Thymus (tissue), 2 donors: ENCODE data around the gene HDGFL3. TPM values are rescaled to one million over a fixed set of nuclear protein-coding genes. Genes with fewer than 3 reads are reported as not detected.

Source experiments
- polyA plus RNA-seq: library from polyadenylated mRNA; stranded (reverse); fragments of 200-250 nt; gene quantifications from one replicate; pipeline ENCODE4 v1.2.3, GENCODE V29; 2013
- total RNA-seq: library from RNA; stranded (reverse); fragments of 120-200 nt; gene quantifications from one replicate; pipeline ENCODE4 v1.2.4, GENCODE V29; 2013
- donor health status: healthy.

The HDGFL3 gene
- total and polyA plus RNA-seq, 2 donors = 20.9 to 43.1 TPM

Other genes with a start within 250 kb of the HDGFL3 start
- 42.0 TPM for gene RAMAC, start 221.6 kb downstream of the HDGFL3 start, total RNA-seq
- 39.6 TPM for gene RAMAC, start 221.6 kb downstream of the HDGFL3 start, polyA plus RNA-seq
- gene C15orf40, start 196.2 kb downstream of the HDGFL3 start, total RNA-seq = 19.7 TPM
- gene C15orf40, start 196.2 kb downstream of the HDGFL3 start, polyA plus RNA-seq = 19.6 TPM
- gene BTBD1, start 140.6 kb downstream of the HDGFL3 start, total RNA-seq = 61.1 TPM
- gene BTBD1, start 140.6 kb downstream of the HDGFL3 start, polyA plus RNA-seq = 44.4 TPM
- gene TM6SF1, start 100.2 kb downstream of the HDGFL3 start, total RNA-seq = 2.9 TPM
- gene TM6SF1, start 100.2 kb downstream of the HDGFL3 start, polyA plus RNA-seq = 11.7 TPM
- gene BNC1, start 76.8 kb upstream of the HDGFL3 start, total RNA-seq = 1.7 TPM
- 6.8 TPM for gene BNC1, start 76.8 kb upstream of the HDGFL3 start, polyA plus RNA-seq
- gene SH3GL3, start 239.5 kb upstream of the HDGFL3 start, total RNA-seq = 3.3 TPM
- gene SH3GL3, start 239.5 kb upstream of the HDGFL3 start, polyA plus RNA-seq = 2.2 TPM